Psoas muscle (tissue), 8 donors: Measurements from ENCODE around the gene EDARADD. TPM values are rescaled to one million over a fixed set of nuclear protein-coding genes. Genes with fewer than 3 reads are reported as not detected.
"Not testable (repeated sequence)": the region's sequence is repeated elsewhere in the genome, so short reads cannot be mapped to it uniquely, and the experiment has no call there.

ENCODE experiments used
- ATAC-seq, 4 donors: fragments of 200-7000 bp; cut with Tn5 transposase; one replicate each; pipeline ENCODE4 v1.9.1; 2020; ENCODE audit warnings: moderate library complexity in 3 of 4, mild to moderate bottlenecking in 2 of 4
- DNase-seq, 2 donors: peaks; one replicate each; pipeline ENCODE4 v3.0.0-alpha.2; 2020
- H3K27ac ChIP-seq: fragments of 200-600 bp; one replicate; pipeline ENCODE4 v1.8.0; 2022
- H3K27me3 ChIP-seq, 3 donors: fragments of 200-600 bp in 1 of 3; one replicate each; pipeline versions ENCODE4 v1.6.1 to v1.8.0; 2013 to 2022; ENCODE audit warnings: low read length in 2 of 3, mild to moderate bottlenecking in 2 of 3, moderate library complexity in 1 of 3; ENCODE audit not compliant: insufficient read depth in 3 of 3
- H3K36me3 ChIP-seq, 2 donors: fragments of 200-600 bp in 1 of 2; one replicate each; pipeline versions ENCODE4 v1.6.1 to v1.8.0; 2013 to 2022; ENCODE audit warnings: low read depth in 1 of 2, mild to moderate bottlenecking in 1 of 2, moderate library complexity in 1 of 2; ENCODE audit not compliant: insufficient read depth in 1 of 2
- H3K4me1 ChIP-seq: fragments of 200-600 bp; one replicate; pipeline ENCODE4 v1.8.0; 2022
- H3K4me3 ChIP-seq: fragments of 200-600 bp; one replicate; pipeline ENCODE4 v1.8.0; 2022; ENCODE audit warnings: mild to moderate bottlenecking
- H3K9me3 ChIP-seq: fragments of 200-600 bp; one replicate; pipeline ENCODE4 v1.8.0; 2022
- CTCF ChIP-seq: fragments of 200-600 bp; IDR thresholded peaks from one replicate; pipeline ENCODE4 v1.8.0; 2022; ENCODE audit warnings: antibody characterized with exemption
- WGBS, 3 donors: extraction: QIAGEN DNeasy Blood & Tissue Kit; methylation state at CpG; one replicate each; pipeline versions ENCODE4 v1.1.6 to v1.1.7; 2013; 5-methylcytosine and 5-hydroxymethylcytosine counted together
- intact Hi-C, 2 donors: fragments of 100-400 bp; cut with DNase I; formaldehyde crosslinking; loops; one replicate each; pipeline versions ENCODE4 v1.11.0 to v1.14.2; 2022
- polyA plus RNA-seq, 3 donors: library from polyadenylated mRNA; stranded (reverse); fragments of 200-250 nt; gene quantifications; one replicate each; pipeline ENCODE4 v1.2.3, GENCODE V29; 2013
- total RNA-seq, 4 donors: library from RNA; stranded (reverse); fragmentation: NEBNext Ultra II Directional in 2 of 4; extraction: Animal tissue kit (Norgen Biotek cat#: 25700) in 2 of 4; gene quantifications; one replicate each; pipeline versions ENCODE4 v1.2.1 to v1.2.4, GENCODE V29; 2021 to 2023
- donor health status: healthy with polysubstance abuse.
- donor health status: DM: no; HTN: no; CAD: no; lungs with moderate emphysema.
- donor health status: Bipolar disorder and iron deficiency.
- donor health status: healthy.
- donor health status: DM: yes; HTN: yes; CAD: no.
- donor health status: DM: no; HTN: no; CAD: no.
- donor health status: DM: no; HTN: no; CAD: no.
- donor health status: DM: yes; HTN: yes; CAD: no.

EDARADD gene
- total and polyA plus RNA-seq, 7 donors, result 0.05 to 0.25 TPM; not detected in 5

GRCh38 chr1:236486356-236487002 is 92.4 kb downstream of the EDARADD start:
- no peak for DNase-seq
- Histone ChIP-seq H3K4me1 (no peaks in the 10 kb centered on the region), H3K27ac (no peak overlapping the region), H3K4me3 (no peak overlapping the region), H3K9me3 (no peaks in the 10 kb centered on the region), H3K36me3 (no peaks in the 10 kb centered on the region), H3K27me3 (peaks cover 0 to 2% (median 0%) of the 10 kb centered on the region in 3 donors)
- TF ChIP-seq CTCF, result no peak
- ATAC-seq, result no peak
- intact Hi-C loops, result loop anchor here (2.0 to 5.0 kb wide), 2 partner anchors 378 to 384 kb away; no protein-coding TSS in a partner anchor
- 54 to 66% (median 60%) methylated on average over 4 of the region's 4 CpGs for WGBS, 3 donors

- H3K27ac ChIP-seq, ATAC-seq, H3K36me3 ChIP-seq, H3K4me3 ChIP-seq, DNase-seq, H3K9me3 ChIP-seq, H3K4me1 ChIP-seq: not testable (repeated sequence)
- peaks cover 0 to 11% (median 2%) of the 10 kb centered on the region in 3 donors for H3K27me3 ChIP-seq
- intact Hi-C loops, result loop anchor here in 1 of 2 donors (5.0 kb wide), 1 partner anchor 387 kb away; no protein-coding TSS in a partner anchor
- WGBS, 3 donors, result 85 to 91% (median 87%) methylated on average over 3 of the region's 3 CpGs
Observed at GRCh38 chr1:236489161-236489560, 95.1 kb downstream of the EDARADD start.

- H3K4me1 ChIP-seq, result no peaks in the 10 kb centered on the region
- DNase-seq (no peak), ATAC-seq (peak in 2 of 4 donors; percentile 39 to 61)
- no peak overlapping the region for H3K27ac ChIP-seq
- TF ChIP-seq CTCF, result peak; percentile 48
- peaks cover 0 to 11% (median 2%) of the 10 kb centered on the region in 3 donors for H3K27me3 ChIP-seq
- intact Hi-C loops, result loop anchor here in 1 of 2 donors (5.0 kb wide), 1 partner anchor 388 kb away; no protein-coding TSS in a partner anchor
- no peaks in the 10 kb centered on the region for H3K36me3 ChIP-seq
- no peaks in the 10 kb centered on the region for H3K9me3 ChIP-seq
- 19 to 32% (median 19%) methylated on average over 11 of the region's 11 CpGs for WGBS, 3 donors
- no peak overlapping the region for H3K4me3 ChIP-seq
Observed at GRCh38 chr1:236489710-236490377, 95.8 kb downstream of the EDARADD start.

- ATAC-seq, result no peak
- intact Hi-C loops, result no loop called here
- 75 to 80% (median 77%) methylated on average over 10 of the region's 10 CpGs for WGBS, 3 donors
Observed at GRCh38 chr1:236491469-236492136, 97.5 kb downstream of the EDARADD start.

More at GRCh38 chr1:236491469-236492136, 97.5 kb downstream of the EDARADD start:
- Histone ChIP-seq H3K4me1 (no peaks in the 10 kb centered on the region), H3K4me3 (no peak overlapping the region), H3K27ac (no peak overlapping the region), H3K9me3 (no peaks in the 10 kb centered on the region), H3K36me3 (no peaks in the 10 kb centered on the region), H3K27me3 (peaks cover 0 to 11% (median 2%) of the 10 kb centered on the region in 3 donors)
- TF ChIP-seq CTCF, result no peak
- no peak for DNase-seq
